NCI-H2107 treated with DMSO at 0.1 percent for 48 hours (cell line): Measurements from ENCODE around the gene ASB3.
"Not testable (repeated sequence)": the region's sequence is repeated elsewhere in the genome, so short reads cannot be mapped to it uniquely, and the experiment has no call there.

Source experiments
- DNase-seq: peaks from one replicate; lab custom pipeline; 2025; ENCODE audit not compliant: unreplicated experiment; lab: John Stamatoyannopoulos, UW

The ASB3 gene

DNA sequence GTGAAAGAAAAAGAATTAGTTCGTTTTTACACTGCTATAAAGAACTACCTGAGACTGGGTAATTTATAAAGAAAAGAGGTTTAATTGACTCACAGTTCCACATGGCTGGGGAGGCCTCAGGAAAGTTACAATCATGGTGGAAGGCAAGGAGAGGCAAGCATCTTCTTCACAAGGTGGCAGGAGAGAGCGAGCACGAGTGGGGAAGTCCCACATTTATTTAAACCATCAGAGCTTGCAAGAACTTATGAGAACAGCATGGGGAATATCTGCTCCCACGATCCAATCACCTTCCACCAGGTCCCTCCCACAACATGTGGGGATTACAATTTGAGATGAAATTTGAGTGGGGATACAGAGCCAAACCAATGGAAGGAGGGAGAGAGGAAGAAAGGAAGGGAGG, 128.3 kb downstream of the ASB3 start:
- not testable (repeated sequence) for DNase-seq

DNA sequence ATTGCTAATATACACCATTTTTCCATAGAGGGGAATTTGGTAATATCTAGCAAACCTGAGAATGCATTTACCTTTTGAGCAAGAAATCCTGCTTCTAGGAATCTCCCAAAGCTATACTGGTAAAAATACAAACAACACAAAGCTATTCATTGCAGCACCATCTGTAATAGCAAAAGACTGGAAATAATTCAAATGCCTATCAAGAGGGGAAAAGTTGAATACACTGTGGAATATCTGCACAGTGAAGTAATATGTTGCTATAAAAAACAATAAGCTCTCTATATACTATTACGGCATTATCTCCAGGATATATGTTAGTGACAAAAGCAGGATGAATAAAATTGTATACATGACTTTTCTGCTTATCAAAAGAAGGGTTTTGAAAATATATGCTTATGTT, 131.5 kb downstream of the ASB3 start:
- DNase-seq: no peak

DNA sequence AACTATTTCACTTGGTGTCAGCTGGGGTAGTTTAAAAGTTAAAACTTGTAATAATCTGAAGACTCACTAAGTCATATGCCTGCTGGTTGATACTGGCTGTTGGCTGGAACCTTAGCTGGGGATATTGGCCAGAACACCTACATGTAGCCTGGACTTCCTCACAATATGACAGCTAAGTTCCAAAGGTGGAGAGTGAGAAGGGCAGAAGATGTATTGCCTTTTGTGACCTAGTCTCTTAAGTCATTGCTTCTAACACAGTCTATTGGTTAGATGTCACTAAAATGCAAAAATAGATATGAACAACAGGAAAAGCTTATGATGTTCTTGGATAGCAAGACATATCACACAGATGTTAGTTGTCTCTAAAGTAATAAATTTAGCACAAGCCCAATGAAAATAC, 132.4 kb downstream of the ASB3 start:
- no peak for DNase-seq

DNA sequence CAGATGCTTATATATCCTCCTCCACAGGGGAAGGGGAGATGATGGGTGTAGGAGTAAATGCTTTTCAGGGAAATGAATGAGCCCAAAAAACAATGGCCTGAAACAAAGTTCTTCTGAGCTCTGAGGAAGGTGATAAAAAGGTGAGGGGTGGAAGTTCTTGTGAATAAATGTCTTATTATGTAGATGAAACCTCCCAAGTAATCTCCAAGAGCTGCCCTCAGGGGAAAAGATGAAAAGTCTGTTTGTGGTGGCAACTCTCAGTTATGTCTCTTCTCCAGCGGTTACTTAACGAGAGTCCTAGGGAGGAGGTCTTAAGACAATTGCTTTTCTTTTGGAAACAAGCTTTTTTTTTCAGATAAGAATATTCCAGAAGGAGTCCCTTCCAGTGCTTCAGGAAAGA, 134.6 kb downstream of the ASB3 start:
- no peak for DNase-seq

DNA sequence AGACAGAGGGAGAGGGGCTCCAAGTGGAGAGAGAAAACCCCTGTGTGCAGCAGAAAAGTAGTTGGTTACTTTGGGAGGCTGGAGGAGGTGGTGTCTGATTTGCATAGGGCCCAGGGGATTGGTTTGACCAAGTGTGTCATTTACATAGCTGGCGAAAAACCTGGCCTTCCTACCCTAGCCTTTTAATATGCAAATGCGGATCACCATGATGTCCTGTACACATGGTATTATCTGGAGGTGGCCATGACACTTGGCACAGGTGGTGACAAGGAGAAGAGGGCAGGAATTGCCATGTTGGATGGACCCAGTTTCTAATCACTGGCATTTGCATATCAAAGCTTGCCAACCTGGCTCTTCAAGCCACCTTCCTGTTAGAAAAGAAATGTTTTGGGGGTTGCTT, 140.0 kb downstream of the ASB3 start:
- no peak for DNase-seq

DNA sequence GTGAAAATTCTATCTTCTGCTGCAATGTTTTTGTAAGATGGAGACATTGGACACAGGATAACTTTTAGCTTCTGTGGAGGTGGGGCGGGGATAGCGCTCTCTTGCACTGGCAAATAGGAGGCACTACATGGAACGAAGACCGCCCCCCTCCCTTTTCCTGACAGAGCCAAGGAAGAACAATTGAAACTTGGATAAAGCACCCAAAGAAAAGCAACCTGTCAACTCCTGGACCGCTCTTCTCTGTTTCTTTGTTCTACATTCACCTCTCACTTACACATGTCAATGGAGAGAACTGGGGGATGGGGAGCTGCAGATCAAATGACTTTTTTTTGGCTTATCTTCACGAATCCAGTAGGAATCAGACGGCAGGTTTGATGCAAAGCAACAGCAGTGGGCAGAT, 145.5 kb downstream of the ASB3 start:
- no peak for DNase-seq

DNA sequence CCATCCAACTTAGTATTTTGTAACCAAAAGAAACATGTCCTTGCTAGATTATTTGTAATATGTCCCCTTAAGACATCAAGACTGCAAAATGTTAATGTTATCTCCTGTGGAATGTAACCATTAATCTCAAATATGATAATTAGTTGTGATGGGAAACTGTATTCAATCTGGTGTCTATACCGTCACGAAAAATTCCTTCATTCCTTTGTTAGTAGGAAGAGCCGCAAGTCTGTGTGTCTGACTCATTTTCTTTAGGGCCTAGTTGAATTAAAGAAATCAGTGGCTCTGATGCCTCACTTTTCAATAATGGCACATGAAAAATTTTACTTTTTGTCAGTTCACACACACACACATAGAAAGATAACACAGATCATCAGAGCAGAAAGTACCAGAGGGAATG, 146.3 kb downstream of the ASB3 start:
- no peak for DNase-seq

DNA sequence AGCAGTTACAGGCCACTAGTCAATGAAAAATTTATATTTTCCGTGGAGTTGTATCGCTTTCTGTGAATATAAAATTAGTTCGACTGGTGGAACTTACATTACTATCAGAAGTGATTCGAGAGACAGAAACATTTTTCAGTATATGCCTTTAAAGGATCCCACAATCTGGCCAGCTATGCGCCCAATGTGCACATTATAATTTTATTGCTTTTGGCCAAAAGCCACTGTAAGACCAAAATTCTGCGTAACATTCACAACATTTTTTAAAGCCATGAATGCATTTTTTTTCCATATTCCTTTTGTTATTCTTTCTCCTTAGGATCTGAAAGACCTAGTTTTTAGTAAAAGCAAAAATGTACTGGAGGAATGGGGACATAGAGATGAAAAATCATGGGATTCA, 150.2 kb downstream of the ASB3 start:
- no peak for DNase-seq

DNA sequence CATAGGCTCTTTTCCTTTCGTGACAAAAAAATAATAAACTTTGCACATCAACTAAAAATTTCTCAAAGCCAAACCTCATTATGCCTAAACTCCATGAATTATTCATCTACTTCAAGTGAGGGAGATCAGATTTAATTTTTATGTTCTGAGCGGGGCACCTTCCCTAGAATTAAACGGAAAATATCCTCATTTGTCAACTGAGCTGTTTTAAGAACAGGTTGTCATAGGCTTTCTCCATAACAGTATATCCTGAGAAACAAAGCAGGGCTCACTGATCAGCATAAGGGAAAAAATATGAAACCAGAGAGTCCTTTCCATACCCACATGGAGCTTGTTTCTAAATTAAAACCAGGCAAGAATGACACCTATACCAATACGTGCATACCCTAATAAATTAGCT, 150.6 kb downstream of the ASB3 start:
- no peak for DNase-seq

DNA sequence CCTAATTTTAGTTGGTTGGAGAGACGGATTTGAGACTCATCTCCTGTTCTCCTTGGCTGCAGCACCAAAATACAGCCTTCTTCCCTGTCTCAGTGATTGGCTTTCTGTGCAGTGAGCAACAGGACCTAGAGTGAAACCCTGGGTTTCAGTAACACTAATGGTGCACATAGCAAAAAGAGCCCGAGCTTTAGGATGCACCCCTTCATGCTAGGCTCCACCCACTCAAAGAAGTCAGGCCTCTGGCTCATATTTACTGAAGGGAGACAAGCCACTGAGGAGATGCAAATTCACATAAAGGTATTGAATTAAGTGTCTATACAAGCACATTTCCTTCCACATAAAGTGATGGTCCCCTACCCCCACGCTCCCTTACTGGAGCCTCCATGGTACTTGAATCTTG, 151.1 kb downstream of the ASB3 start:
- no peak for DNase-seq

DNA sequence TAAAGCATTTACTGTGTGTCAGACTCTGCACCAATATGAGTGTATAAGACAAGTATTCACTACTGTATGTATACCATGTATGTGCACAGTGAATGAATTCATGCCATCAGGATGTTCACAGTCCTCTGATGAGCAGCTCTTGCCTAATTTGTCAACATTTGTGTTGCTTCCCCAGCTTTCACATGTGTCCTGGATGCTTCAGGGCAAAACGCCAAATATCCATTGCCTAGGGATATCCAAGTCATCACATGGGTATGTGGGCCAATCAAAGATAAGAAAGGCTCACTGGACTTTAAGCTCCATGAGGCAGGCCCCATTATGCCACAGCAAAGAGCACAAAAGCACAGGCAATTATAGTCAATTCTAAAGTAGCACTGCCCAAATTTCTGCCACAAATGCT, 153.3 kb downstream of the ASB3 start:
- DNase-seq: no peak

DNA sequence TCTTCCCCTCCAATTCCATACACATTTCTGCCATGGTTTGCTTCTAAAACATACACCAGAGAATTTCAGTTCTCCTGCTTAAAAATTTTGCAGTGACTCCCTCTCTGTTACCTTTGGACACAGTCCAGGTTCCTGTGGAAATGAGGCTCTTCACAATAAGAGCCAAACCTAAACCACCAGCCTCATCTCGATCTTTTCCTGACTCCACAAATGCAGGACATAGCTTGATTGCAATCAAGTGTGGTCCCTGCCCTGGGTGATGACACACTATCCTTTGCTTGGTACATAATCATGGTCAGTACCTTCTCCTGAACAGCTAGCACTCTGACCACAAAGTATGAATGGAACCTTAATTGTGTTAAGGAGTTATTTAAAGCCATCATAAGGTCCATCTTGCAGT, 154.0 kb downstream of the ASB3 start:
- DNase-seq: no peak

DNA sequence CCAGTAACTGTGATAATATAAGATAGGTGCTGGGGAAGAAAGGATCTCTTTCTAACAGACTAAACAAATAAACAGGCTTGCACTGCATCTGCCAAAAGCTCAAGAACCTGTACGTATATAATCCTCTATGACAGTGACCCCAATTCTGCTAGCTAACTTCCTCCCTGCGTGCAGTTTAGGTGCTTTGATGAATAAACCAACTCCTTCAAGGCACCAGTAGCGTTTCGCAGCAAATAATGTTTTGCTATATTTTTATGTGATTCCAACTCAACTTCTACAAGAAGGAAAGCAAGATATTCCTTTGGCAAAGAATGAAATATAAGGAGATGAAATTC, 154.7 kb downstream of the ASB3 start:
- DNase-seq: no peak

DNA sequence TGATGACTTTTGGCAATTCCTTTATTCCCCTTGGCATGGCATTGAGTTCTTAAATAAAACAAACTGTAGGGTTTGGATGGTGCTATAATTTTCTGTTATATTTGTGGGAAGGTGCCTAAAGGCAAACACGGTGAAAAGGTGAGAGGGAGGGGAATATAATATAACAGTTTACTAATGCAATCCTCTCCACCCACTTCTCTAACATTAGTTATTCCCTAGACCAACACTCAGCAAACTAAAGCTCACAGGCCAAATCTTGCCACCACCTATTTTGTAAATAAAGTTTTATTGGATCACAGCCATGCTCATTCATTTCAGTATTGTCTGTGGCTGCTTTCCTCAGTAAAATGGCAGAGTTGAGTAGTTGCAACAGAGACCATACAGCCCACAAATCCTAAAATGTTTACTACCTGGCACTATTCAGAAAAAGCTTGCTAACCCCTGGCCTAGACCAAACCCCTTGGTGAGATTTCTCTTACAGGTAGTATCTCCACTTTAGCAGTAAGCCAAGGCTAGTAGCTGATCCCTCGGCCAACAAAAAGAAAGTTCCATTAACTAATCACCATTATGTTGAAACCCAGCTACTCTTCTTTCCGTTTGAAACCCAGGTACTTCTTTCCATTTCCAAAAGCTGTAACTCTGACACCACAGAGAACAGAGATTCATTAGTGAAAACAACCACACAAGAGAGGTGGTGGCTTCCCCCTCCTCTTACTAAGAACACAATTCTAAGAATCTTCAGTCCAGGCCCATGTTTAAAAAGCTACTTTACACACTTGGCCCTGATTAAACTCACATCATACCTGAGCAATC, 155.2 kb downstream of the ASB3 start:
- DNase-seq: no peak

DNA sequence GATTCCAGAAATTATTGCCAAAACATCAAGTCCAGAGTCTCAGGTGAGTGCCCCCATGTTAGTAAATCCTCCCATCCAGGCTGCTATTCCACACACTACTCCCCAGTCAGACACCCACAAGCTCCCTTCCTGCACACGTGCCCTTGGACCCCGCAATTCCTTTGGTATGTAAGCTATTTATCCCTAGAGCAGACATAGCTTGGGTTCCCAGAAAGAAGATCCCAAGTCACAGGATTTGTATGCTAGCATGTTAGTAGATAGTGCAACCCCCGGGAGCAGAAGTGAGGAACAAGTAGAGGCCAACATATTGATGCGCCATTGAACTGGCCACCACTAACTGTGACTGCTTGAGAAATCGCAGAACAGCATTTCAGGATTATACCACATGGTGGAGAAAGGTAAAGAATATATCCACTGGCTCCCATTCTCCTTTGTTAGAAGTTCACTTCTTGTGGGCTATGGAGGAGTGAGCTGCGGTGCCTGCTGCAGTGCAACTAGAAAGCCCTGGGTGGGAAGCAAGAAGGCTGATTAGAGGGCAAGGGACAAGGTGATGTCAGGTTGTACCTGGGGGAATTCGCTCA, 156.6 kb downstream of the ASB3 start:
- DNase-seq: no peak

DNA sequence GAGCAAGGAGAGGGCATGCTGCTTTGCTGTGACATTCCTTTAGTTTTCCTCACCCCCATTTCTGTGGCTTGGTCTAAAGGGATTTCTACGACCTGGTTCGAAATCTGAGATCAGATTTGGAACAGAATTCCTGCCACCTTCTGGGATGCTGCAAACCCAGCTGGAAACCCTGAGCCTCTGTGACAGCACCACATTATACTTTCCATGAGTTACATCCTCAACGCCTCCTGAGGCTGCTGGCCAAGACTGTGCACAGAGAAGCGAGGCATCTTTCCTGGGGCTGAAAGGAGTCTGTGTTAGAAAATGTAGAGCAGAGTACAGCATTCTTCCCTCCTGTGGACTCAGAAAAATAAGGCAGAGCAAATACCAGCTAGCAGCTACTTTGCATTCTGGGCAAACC, 157.3 kb downstream of the ASB3 start:
- DNase-seq: no peak

DNA sequence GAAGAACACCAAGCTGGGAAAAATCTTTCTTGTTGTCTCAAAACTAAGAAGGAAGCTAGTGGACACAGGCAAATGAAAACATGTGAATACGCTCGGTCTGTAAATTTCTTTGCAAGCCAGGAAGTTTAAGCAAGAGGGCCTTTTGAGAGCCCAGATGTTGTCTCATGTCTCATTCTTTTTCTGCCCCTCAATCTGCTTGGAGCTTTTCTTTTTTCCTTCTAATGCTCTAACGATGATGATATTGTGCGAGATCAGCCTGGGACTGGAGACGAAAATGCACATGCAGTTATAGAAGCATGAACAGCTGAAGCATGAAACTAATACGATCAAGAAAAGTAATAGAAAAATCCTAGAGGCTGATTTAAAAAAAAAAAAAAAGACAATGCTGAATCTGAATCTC, 157.8 kb downstream of the ASB3 start:
- no peak for DNase-seq

DNA sequence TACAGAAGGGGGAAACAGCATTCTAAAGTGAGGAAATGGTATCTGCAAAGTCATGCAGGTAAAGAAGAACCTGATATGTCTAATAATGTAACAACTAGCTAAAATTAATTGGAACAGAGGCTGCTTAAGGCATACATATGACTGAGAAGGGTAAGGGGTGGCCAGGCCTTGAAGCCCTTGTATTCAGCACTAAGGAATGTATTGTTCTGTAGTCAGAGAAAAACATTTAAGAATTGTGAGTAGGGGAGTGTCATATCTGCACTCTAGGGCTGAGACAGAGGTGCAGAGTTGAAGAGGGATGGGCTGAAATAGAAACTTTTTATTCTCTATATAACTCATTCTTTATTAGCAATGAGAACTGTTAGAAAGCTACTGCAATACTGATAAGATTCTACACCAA, 164.6 kb downstream of the ASB3 start:
- no peak for DNase-seq

DNA sequence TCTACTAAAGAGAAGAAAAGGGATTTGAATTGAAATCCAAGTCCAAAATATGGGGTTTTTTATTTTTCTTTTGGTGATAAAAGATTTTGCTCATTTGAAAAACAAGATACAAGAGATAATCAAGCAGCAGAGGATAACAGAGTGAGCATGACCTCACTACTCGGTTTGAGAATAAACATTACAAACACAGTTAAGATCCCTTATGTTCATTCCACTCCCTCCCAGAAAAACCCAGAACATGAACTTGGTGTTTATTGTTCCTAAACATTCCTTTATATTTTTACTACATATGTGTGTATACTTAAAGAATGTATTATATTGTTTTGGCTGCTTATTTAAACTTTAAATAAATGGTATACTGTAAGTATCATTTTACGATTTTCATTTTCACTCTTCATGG, 165.8 kb downstream of the ASB3 start:
- DNase-seq: no peak
